Ecto neural progenitor cell (in vitro differentiated cells): ENCODE data around the gene CBR3.
A peak's percentile ranks its signal among the peaks of the same experiment; 100 is the strongest.
"Not testable (repeated sequence)": the region's sequence is repeated elsewhere in the genome, so short reads cannot be mapped to it uniquely, and the experiment has no call there.

ENCODE experiments used
- DNase-seq: peaks from one replicate; pipeline ENCODE4 v3.0.0-alpha.2; 2018; ENCODE audit warnings: low spot score

Gene CBR3

GRCh38 chr21:36117286-36117741 lies 17.6 kb upstream of the CBR3 start:
- no peak for DNase-seq

- no peak for DNase-seq
These were observed 14.5 kb upstream of the CBR3 start for GRCh38 chr21:36120304-36120888.

- DNase-seq: no peak
These were observed 11.9 kb upstream of the CBR3 start for GRCh38 chr21:36122977-36123376.

- no peak for DNase-seq
These were observed 10.5 kb upstream of the CBR3 start for GRCh38 chr21:36124395-36124794.

- no peak for DNase-seq
These were observed 9.2 kb upstream of the CBR3 start for GRCh38 chr21:36125512-36126207.

- no peak for DNase-seq
These were observed 8.7 kb upstream of the CBR3 start for GRCh38 chr21:36126208-36126565.

- DNase-seq: no peak
These were observed 8.2 kb upstream of the CBR3 start for GRCh38 chr21:36126621-36127110.

- DNase-seq: no peak
These were observed 7.5 kb upstream of the CBR3 start for GRCh38 chr21:36127250-36127904.

GRCh38 chr21:36127977-36128376 lies 6.9 kb upstream of the CBR3 start:
- DNase-seq: no peak

- no peak for DNase-seq
These were observed 5.7 kb upstream of the CBR3 start for GRCh38 chr21:36129219-36129618.

- not testable (repeated sequence) for DNase-seq
These were observed 4.5 kb upstream of the CBR3 start for GRCh38 chr21:36130414-36130762.

GRCh38 chr21:36130839-36131238 lies 4.0 kb upstream of the CBR3 start:
- not testable (repeated sequence) for DNase-seq

GRCh38 chr21:36132696-36133095 lies 2.2 kb upstream of the CBR3 start:
- no peak for DNase-seq

GRCh38 chr21:36135391-36136102 lies 668 bp downstream of the CBR3 start:
- peak; percentile 76 for DNase-seq

GRCh38 chr21:36139791-36140190 lies 4.9 kb downstream of the CBR3 start:
- DNase-seq: not testable (repeated sequence)

GRCh38 chr21:36141513-36141925 lies 6.6 kb downstream of the CBR3 start:
- peak; percentile 81 for DNase-seq

GRCh38 chr21:36144233-36144632 lies 9.4 kb downstream of the CBR3 start:
- DNase-seq: not testable (repeated sequence)

GRCh38 chr21:36145259-36145658 lies 10.4 kb downstream of the CBR3 start:
- no peak for DNase-seq

GRCh38 chr21:36147911-36148310 lies 13.0 kb downstream of the CBR3 start:
- DNase-seq: no peak

GRCh38 chr21:36148886-36149285 lies 14.0 kb downstream of the CBR3 start:
- no peak for DNase-seq

- DNase-seq: no peak
These were observed 15.2 kb downstream of the CBR3 start for GRCh38 chr21:36149788-36150711.
